GM21825 (cell line): ENCODE measurements around the gene FHL2.

Source experiments
- ATAC-seq: cut with Tn5 transposase; IDR thresholded peaks from one replicate; pipeline ENCODE4 v1.9.1; 2021; ENCODE audit warnings: mild to moderate bottlenecking, moderate library complexity; ENCODE audit not compliant: unreplicated experiment

Gene FHL2

GRCh38 chr2:105380432-105381100 lies 18.3 kb downstream of the FHL2 start:
- no peak for ATAC-seq

- no peak for ATAC-seq
Observed at GRCh38 chr2:105379741-105380186, 19.1 kb downstream of the FHL2 start.

GRCh38 chr2:105378921-105379383 lies 19.9 kb downstream of the FHL2 start:
- no peak for ATAC-seq

GRCh38 chr2:105378276-105378840 lies 20.5 kb downstream of the FHL2 start:
- ATAC-seq: no peak

GRCh38 chr2:105377871-105378270 lies 21.0 kb downstream of the FHL2 start:
- no peak for ATAC-seq

- ATAC-seq: no peak
Observed at GRCh38 chr2:105376789-105377240, 22.0 kb downstream of the FHL2 start.

GRCh38 chr2:105376010-105376409 lies 22.8 kb downstream of the FHL2 start:
- no peak for ATAC-seq

- no peak for ATAC-seq
Observed at GRCh38 chr2:105375001-105375561, 23.8 kb downstream of the FHL2 start.

- peak; percentile 73 for ATAC-seq
Observed at GRCh38 chr2:105373895-105374401, 24.9 kb downstream of the FHL2 start.

GRCh38 chr2:105373344-105373781 lies 25.5 kb downstream of the FHL2 start:
- ATAC-seq: no peak

- no peak for ATAC-seq
Observed at GRCh38 chr2:105371810-105372209, 27.0 kb downstream of the FHL2 start.

- no peak for ATAC-seq
Observed at GRCh38 chr2:105371156-105371555, 27.7 kb downstream of the FHL2 start.

GRCh38 chr2:105369777-105370690 lies 28.8 kb downstream of the FHL2 start:
- peak; percentile 97 for ATAC-seq

GRCh38 chr2:105368759-105369408 lies 30.0 kb downstream of the FHL2 start:
- no peak for ATAC-seq

- ATAC-seq: no peak
Observed at GRCh38 chr2:105365206-105365605, 33.6 kb downstream of the FHL2 start.

- ATAC-seq: no peak
Observed at GRCh38 chr2:105364436-105365139, 34.3 kb downstream of the FHL2 start.

- ATAC-seq: no peak
Observed at GRCh38 chr2:105362862-105363591, 35.8 kb downstream of the FHL2 start.

GRCh38 chr2:105361102-105361889 lies 37.6 kb downstream of the FHL2 start:
- no peak for ATAC-seq
